Stimulated activated CD4-positive, alpha-beta T cell treated with anti-CD3 and anti-CD28 coated beads, Interleukin-4, amount 100 ng/mL, for 1 hour (primary cell): ENCODE results near the gene CPOX.

Experiments
- DNase-seq: peaks from one replicate; pipeline ENCODE4 v3.0.0-alpha.2; 2020

The CPOX gene

GRCh38 chr3:98594628-98595324 lies 1.4 kb upstream of the CPOX start:
- DNase-seq: no peak

- no peak for DNase-seq
Measured at GRCh38 chr3:98592345-98592935, 971 bp downstream of the CPOX start.

- DNase-seq: no peak
Measured at GRCh38 chr3:98589331-98590036, 3.9 kb downstream of the CPOX start.

GRCh38 chr3:98588065-98588464 lies 5.3 kb downstream of the CPOX start:
- no peak for DNase-seq

GRCh38 chr3:98587654-98588053 lies 5.8 kb downstream of the CPOX start:
- DNase-seq: no peak

GRCh38 chr3:98584547-98584946 lies 8.9 kb downstream of the CPOX start:
- DNase-seq: no peak

- DNase-seq: no peak
Measured at GRCh38 chr3:98583766-98584165, 9.6 kb downstream of the CPOX start.

- no peak for DNase-seq
Measured at GRCh38 chr3:98582042-98582441, 11.4 kb downstream of the CPOX start.

- no peak for DNase-seq
Measured at GRCh38 chr3:98581474-98581873, 11.9 kb downstream of the CPOX start.

GRCh38 chr3:98580401-98581386 lies 12.7 kb downstream of the CPOX start:
- DNase-seq: no peak

GRCh38 chr3:98577178-98577895 lies 16.1 kb downstream of the CPOX start:
- no peak for DNase-seq

- DNase-seq: peak; percentile 33
Measured at GRCh38 chr3:98574132-98574531, 19.3 kb downstream of the CPOX start.

GRCh38 chr3:98573181-98573728 lies 20.2 kb downstream of the CPOX start:
- DNase-seq: no peak

- DNase-seq: no peak
Measured at GRCh38 chr3:98568402-98568801, 25.0 kb downstream of the CPOX start.

GRCh38 chr3:98567666-98568270 lies 25.6 kb downstream of the CPOX start:
- DNase-seq: no peak

GRCh38 chr3:98565843-98566242 lies 27.6 kb downstream of the CPOX start:
- no peak for DNase-seq

GRCh38 chr3:98565237-98565643 lies 28.2 kb downstream of the CPOX start:
- DNase-seq: no peak

GRCh38 chr3:98564282-98565005 lies 29.0 kb downstream of the CPOX start:
- DNase-seq: no peak

GRCh38 chr3:98563661-98564281 lies 29.6 kb downstream of the CPOX start:
- no peak for DNase-seq
